ENCODE data around the gene PTPRE.

DNA sequence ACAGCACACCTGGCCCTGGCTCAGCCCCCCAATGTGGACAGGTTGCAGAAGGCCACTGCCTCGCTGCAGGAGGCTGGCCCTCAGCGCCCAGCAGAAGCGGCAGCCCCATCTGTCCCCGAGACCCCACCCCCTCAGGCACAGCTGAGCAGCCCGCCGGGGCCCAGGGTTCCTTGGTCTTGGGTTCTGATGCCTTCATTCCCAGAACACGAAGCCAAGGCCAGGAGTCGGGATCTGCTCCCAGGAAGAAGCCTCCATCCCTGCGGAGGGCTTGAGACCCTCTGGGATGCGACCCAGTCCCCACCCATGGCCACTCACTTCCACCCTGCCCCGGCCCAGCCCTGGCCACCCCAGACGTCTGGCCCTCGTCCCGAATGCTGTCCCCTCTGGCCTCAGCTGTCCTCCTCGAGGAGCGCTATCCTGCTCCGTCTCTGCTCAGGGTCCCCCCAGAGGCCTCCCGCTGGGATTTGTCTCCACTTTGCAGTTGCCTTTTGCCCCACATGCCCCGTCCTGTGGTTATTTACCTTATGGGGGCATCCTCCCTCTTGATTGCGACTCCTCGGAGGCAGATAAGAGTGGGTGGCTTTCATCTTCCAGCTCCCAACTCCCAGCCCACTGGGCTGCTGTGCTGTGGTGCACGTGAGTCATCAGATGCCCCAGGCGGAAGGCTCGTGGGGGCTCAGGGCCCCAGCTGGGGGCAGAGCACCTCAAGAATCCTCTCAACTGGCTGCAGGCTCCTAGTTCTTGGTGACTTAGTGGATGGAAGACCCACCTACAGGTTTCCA lies 121.8 kb downstream of the PTPRE start:
- TF ChIP-seq JUN (CRISPR knock-in tag; IDR thresholded peaks at IDR 0.05), result no peak
- no peak for TF ChIP-seq CTCF (IDR thresholded peaks at IDR 0.05)
- TF ChIP-seq MAX (CRISPR knock-in tag; IDR thresholded peaks at IDR 0.05), result no peak
- no peak for TF ChIP-seq USF2 (CRISPR knock-in tag; IDR thresholded peaks at IDR 0.05)
- no peak for TF ChIP-seq CREB1 (CRISPR knock-in tag; IDR thresholded peaks at IDR 0.05)
- TF ChIP-seq FOXK1 (CRISPR knock-in tag; IDR thresholded peaks at IDR 0.05), result no peak
- no peak for TF ChIP-seq NFATC4 (CRISPR knock-in tag; IDR thresholded peaks at IDR 0.05)
